Spleen (tissue), 11 donors: ENCODE data around the gene MUC21. TPM values are rescaled to one million over a fixed set of nuclear protein-coding genes. Genes with fewer than 3 reads are reported as not detected.

Experiments used
- DNase-seq: peaks from one replicate; pipeline ENCODE4 v3.0.0-alpha.2; 2020
- H3K27ac ChIP-seq, 8 donors: fragments of 200-600 bp; sonication (generic) in 7 of 8; 1 replicate in 4 of 8; 2 replicates in 4 of 8; pipeline versions ENCODE4 v1.5.0 to v1.8.0; 2016 to 2021; ENCODE audit warnings: inconsistent platforms in 4 of 8, mild to moderate bottlenecking in 4 of 8, moderate library complexity in 1 of 8
- H3K27me3 ChIP-seq, 7 donors: fragments of 200-600 bp; sonication (generic) in 6 of 7; replicated peaks in 1 of 7; 1 replicate in 4 of 7; 2 replicates in 3 of 7; pipeline versions ENCODE4 v1.5.0 to v1.8.0; 2016 to 2021; ENCODE audit warnings: inconsistent platforms in 3 of 7, mild to moderate bottlenecking in 1 of 7
- H3K36me3 ChIP-seq, 6 donors: fragments of 200-600 bp; sonication (generic) in 5 of 6; 1 replicate in 4 of 6; 2 replicates in 2 of 6; pipeline versions ENCODE4 v1.5.0 to v1.8.0; 2016 to 2021; ENCODE audit warnings: inconsistent platforms in 2 of 6
- H3K4me1 ChIP-seq, 6 donors: fragments of 200-600 bp; sonication (generic) in 5 of 6; 1 replicate in 3 of 6; 2 replicates in 3 of 6; pipeline versions ENCODE4 v1.5.0 to v1.8.0; 2016 to 2021; ENCODE audit warnings: inconsistent platforms in 3 of 6
- H3K4me3 ChIP-seq, 8 donors: fragments of 200-600 bp; sonication (generic) in 7 of 8; 1 replicate in 4 of 8; 2 replicates in 4 of 8; pipeline versions ENCODE4 v1.5.0 to v1.8.0; 2016 to 2021; ENCODE audit warnings: inconsistent platforms in 4 of 8, mild to moderate bottlenecking in 4 of 8, moderate library complexity in 2 of 8
- H3K9me3 ChIP-seq, 8 donors: fragments of 200-600 bp; sonication (generic) in 7 of 8; 1 replicate in 4 of 8; 2 replicates in 4 of 8; pipeline versions ENCODE4 v1.5.0 to v1.8.0; 2016 to 2021; ENCODE audit warnings: inconsistent platforms in 4 of 8
- CTCF ChIP-seq, 11 experiments: fragments of 200-600 bp in 7 of 11; fragments of 450-650 bp in 4 of 11; sonication (generic) in 4 of 11; IDR thresholded peaks in 8 of 11; conservative IDR thresholded peaks in 3 of 11; 1 replicate in 7 of 11; 2 replicates in 4 of 11; pipeline versions ENCODE4 v1.4.0 to v1.8.0; 2016 to 2021; ENCODE audit warnings: antibody characterized with exemption in 11 of 11, inconsistent platforms in 4 of 11, mild to moderate bottlenecking in 1 of 11
- POLR2A ChIP-seq, 3 donors: fragments of 450-650 bp; IDR thresholded peaks; one replicate each; pipeline ENCODE4 v1.5.1; 2017; ENCODE audit warnings: antibody characterized with exemption in 3 of 3, mild to moderate bottlenecking in 1 of 3
- POLR2AphosphoS5 ChIP-seq, 3 donors: sonication (generic); formaldehyde crosslinking; IDR thresholded peaks; one replicate each; pipeline ENCODE4 v1.5.1; 2017; ENCODE audit warnings: antibody characterized with exemption in 3 of 3
- WGBS, 5 donors: extraction: QIAGEN DNeasy Blood & Tissue Kit in 3 of 5; methylation state at CpG; one replicate each; pipeline versions ENCODE4 v1.1.5 to v1.1.7; 2013 to 2018; 5-methylcytosine and 5-hydroxymethylcytosine counted together
- intact Hi-C: fragments of 100-400 bp; cut with DNase I; formaldehyde crosslinking; loops from one replicate; pipeline ENCODE4 v1.15.0; 2023; ENCODE audit warnings: low total_unique reads
- polyA plus RNA-seq, 3 donors: library from polyadenylated mRNA; stranded (reverse); fragments of 200-250 nt; gene quantifications; one replicate each; pipeline ENCODE4 v1.2.1, GENCODE V29; 2013
- total RNA-seq, 7 donors: library from RNA; depleted of rRNA in 3 of 7; stranded (reverse); fragments of >200 nt in 3 of 7; fragmentation: NEBNext Ultra II Directional in 4 of 7; extraction: Animal tissue kit (Norgen Biotek cat#: 25700) in 4 of 7; gene quantifications; one replicate each; pipeline versions ENCODE4 v1.1.0 to v1.2.1, GENCODE V29; 2016 to 2021
- donor health status: healthy with polysubstance abuse.
- donor health status: DM: no; HTN: no; CAD: no; lungs with moderate emphysema.
- donor health status: DM: no; HTN: no; CAD: no.
- donor health status: Bipolar disorder and iron deficiency.
- donor health status: healthy.
- donor health status: DM: no; HTN: no; CAD: no.
- donor health status: DM: yes; HTN: yes; CAD: no.

The MUC21 gene
- total and polyA plus RNA-seq, 10 donors = 0.02 to 0.64 (median 0.05) TPM; not detected in 7

GRCh38 chr6:30954631-30955366, 28.7 kb upstream of the MUC21 start:
- Histone ChIP-seq H3K4me3 (peak overlapping the region; percentile 28 to 71 (median 39)), H3K36me3 (no peaks in the 10 kb centered on the region), H3K27ac (peak overlapping the region; percentile 38 to 69 (median 58)), H3K27me3 (peaks cover 0 to 71% (median 0%) of the 10 kb centered on the region in 7 donors), H3K4me1 (peaks cover 0 to 20% (median 16%) of the 10 kb centered on the region in 6 donors), H3K9me3 (no peaks in the 10 kb centered on the region)
- WGBS, 5 donors = 54 to 62% (median 61%) methylated on average over 9 of the region's 9 CpGs
- intact Hi-C loops = no loop called here
- no peak for DNase-seq
- TF ChIP-seq POLR2AphosphoS5 (IDR thresholded peaks at IDR 0.05) (no peak), POLR2A (IDR thresholded peaks at IDR 0.05) (no peak), CTCF (IDR thresholded peaks at IDR 0.05 in 8 of 11, conservative IDR thresholded peaks at IDR 0.05 in 3 of 11) (no peak)

GRCh38 chr6:30955367-30956042, 28.0 kb upstream of the MUC21 start:
- peak; percentile 95 for DNase-seq
- no peaks in the 10 kb centered on the region for H3K9me3 ChIP-seq
- WGBS, 5 donors = 1 to 3% (median 2%) methylated on average over 39 to 46 of the region's 46 CpGs
- peaks cover 0 to 71% (median 0%) of the 10 kb centered on the region in 7 donors for H3K27me3 ChIP-seq
- intact Hi-C loops = no loop called here
- peak overlapping the region; percentile 28 to 71 (median 39) for H3K4me3 ChIP-seq
- peak overlapping the region; percentile 38 to 69 (median 58) for H3K27ac ChIP-seq
- H3K36me3 ChIP-seq = no peaks in the 10 kb centered on the region
- H3K4me1 ChIP-seq = peaks cover 0 to 20% (median 16%) of the 10 kb centered on the region in 6 donors
- no peak for TF ChIP-seq CTCF (IDR thresholded peaks at IDR 0.05 in 8 of 11, conservative IDR thresholded peaks at IDR 0.05 in 3 of 11)
- TF ChIP-seq POLR2AphosphoS5 (IDR thresholded peaks at IDR 0.05) = peak; percentile 43 to 74 (median 69)

- H3K4me1 ChIP-seq = peaks cover 0 to 20% (median 16%) of the 10 kb centered on the region in 6 donors
- intact Hi-C loops = no loop called here
- DNase-seq = no peak
- no peaks in the 10 kb centered on the region for H3K9me3 ChIP-seq
- no peak overlapping the region for H3K4me3 ChIP-seq
- no peak for TF ChIP-seq POLR2AphosphoS5 (IDR thresholded peaks at IDR 0.05)
- no peak for TF ChIP-seq CTCF (IDR thresholded peaks at IDR 0.05 in 8 of 11, conservative IDR thresholded peaks at IDR 0.05 in 3 of 11)
- no peak for TF ChIP-seq POLR2A (IDR thresholded peaks at IDR 0.05)
- H3K27me3 ChIP-seq = peaks cover 0 to 56% (median 0%) of the 10 kb centered on the region in 7 donors
- 65 to 79% (median 72%) methylated on average over 2 of the region's 2 CpGs for WGBS, 5 donors
- H3K27ac ChIP-seq = no peak overlapping the region
- H3K36me3 ChIP-seq = no peaks in the 10 kb centered on the region
Measured at GRCh38 chr6:30957716-30958115, 25.8 kb upstream of the MUC21 start.
